T-helper 2 cell treated with Interferon-gamma antibody and Interleukin-4, amounts not matched to agents 100 ng/mL and 5 ng/mL, for 36 hours (primary cell): Measurements from ENCODE around the gene ACSS2. TPM values are rescaled to one million over a fixed set of nuclear protein-coding genes. Genes with fewer than 3 reads are reported as not detected.

Experiments
- intact Hi-C: fragments of 100-400 bp; cut with micrococcal nuclease; formaldehyde crosslinking; loops from one replicate; pipeline ENCODE4 v1.15.1; 2023
- total RNA-seq: library from RNA; stranded (reverse); gene quantifications from 2 replicates; pipeline ENCODE4 v1.2.3, GENCODE V29; 2022

ACSS2 gene
- 36.4 and 44.5 TPM in 2 replicates for total RNA-seq

- intact Hi-C loops = loop anchor here (1.0 kb wide), 2 partner anchors 15 to 216 kb away; partner anchors contain the start of gene TRPC4AP
Measured at GRCh38 chr20:34876406-34877282, at the start of gene ACSS2. TSS of gene ACSS2 (plus strand) at chr20:34876612. CDS start at chr20:34876646, 34 bp downstream.

- intact Hi-C loops = loop anchor here (5.0 kb wide), 1 partner anchor 263 kb away; the partner anchor contains the start of gene TRPC4AP
Measured at GRCh38 chr20:34829191-34829590, 47.2 kb upstream of the ACSS2 start.

GRCh38 chr20:34831936-34832335 is 44.5 kb upstream of the ACSS2 start:
- intact Hi-C loops = loop anchor here (5.0 kb wide), 2 partner anchors 375 to 615 kb away; no protein-coding TSS in a partner anchor

- intact Hi-C loops = loop anchor here (5.0 kb wide), 2 partner anchors 373 to 613 kb away; no protein-coding TSS in a partner anchor
Measured at GRCh38 chr20:34834459-34834893, 41.9 kb upstream of the ACSS2 start.

GRCh38 chr20:34842143-34842542 is 34.3 kb upstream of the ACSS2 start:
- intact Hi-C loops = no loop called here

GRCh38 chr20:34843421-34843820 is 33.0 kb upstream of the ACSS2 start:
- intact Hi-C loops = no loop called here

- intact Hi-C loops = no loop called here
Measured at GRCh38 chr20:34848597-34848996, 27.8 kb upstream of the ACSS2 start.

- intact Hi-C loops = no loop called here
Measured at GRCh38 chr20:34849778-34850177, 26.6 kb upstream of the ACSS2 start.

GRCh38 chr20:34850969-34851368 is 25.4 kb upstream of the ACSS2 start:
- intact Hi-C loops = no loop called here

GRCh38 chr20:34852298-34852697 is 24.1 kb upstream of the ACSS2 start:
- intact Hi-C loops = no loop called here

- intact Hi-C loops = no loop called here
Measured at GRCh38 chr20:34859367-34859766, 17.0 kb upstream of the ACSS2 start.

GRCh38 chr20:34859826-34860545 is 16.4 kb upstream of the ACSS2 start:
- intact Hi-C loops = no loop called here

- intact Hi-C loops = no loop called here
Measured at GRCh38 chr20:34861386-34862084, 14.9 kb upstream of the ACSS2 start.

- intact Hi-C loops = no loop called here
Measured at GRCh38 chr20:34862724-34863123, 13.7 kb upstream of the ACSS2 start.

GRCh38 chr20:34863421-34863965 is 12.9 kb upstream of the ACSS2 start:
- intact Hi-C loops = no loop called here

GRCh38 chr20:34864216-34864615 is 12.2 kb upstream of the ACSS2 start:
- intact Hi-C loops = no loop called here

GRCh38 chr20:34871320-34871926 is 5.0 kb upstream of the ACSS2 start:
- intact Hi-C loops = no loop called here

GRCh38 chr20:34871966-34872621 is 4.3 kb upstream of the ACSS2 start:
- intact Hi-C loops = no loop called here

- intact Hi-C loops = loop anchor here (1.0 kb wide), 1 partner anchor 336 kb away; no protein-coding TSS in a partner anchor
Measured at GRCh38 chr20:34872622-34873224, 3.7 kb upstream of the ACSS2 start, which contains the start of gene GGT7. TSS of gene GGT7 (minus strand) at chr20:34872856. CDS start at chr20:34872815, 41 bp downstream.
